HepG2 (cell line): ENCODE data around the gene GP9.

Experiments
- KAT2B ChIP-seq: fragments of 150-350 bp; IDR thresholded peaks from 2 replicates; pipeline ENCODE4 v1.6.1; 2014; ENCODE audit warnings: low read depth, low read length, borderline replicate concordance
- MAFF ChIP-seq: IDR thresholded peaks from 2 replicates; pipeline ENCODE4 v1.6.1; 2011; ENCODE audit warnings: low read depth, low read length, improper control_type of control experiment
- PAWR ChIP-seq: sonication (generic); formaldehyde crosslinking; IDR thresholded peaks from 2 replicates; pipeline ENCODE4 v1.4.0; 2020; ENCODE audit warnings: missing genetic modification reagents, mild to moderate bottlenecking, borderline replicate concordance
- RAD51 ChIP-seq: fragments of 450-650 bp; IDR thresholded peaks from 2 replicates; pipeline ENCODE4 v1.6.1; 2016; ENCODE audit warnings: borderline replicate concordance
- SKI ChIP-seq: fragments of 450-650 bp; IDR thresholded peaks from one replicate; pipeline ENCODE4 v1.6.1; 2018; ENCODE audit warnings: mild to moderate bottlenecking; ENCODE audit not compliant: partially characterized antibody
- ZNF772 ChIP-seq: sonication (generic); formaldehyde crosslinking; IDR thresholded peaks from 2 replicates; pipeline ENCODE4 v1.5.0; 2020; ENCODE audit warnings: mild to moderate bottlenecking, missing genetic modification reagents
- ZSCAN9 ChIP-seq: IDR thresholded peaks from 2 replicates; pipeline ENCODE4 v1.6.1; 2016; ENCODE audit warnings: borderline replicate concordance
- TF ChIP-seq, protein P1 (sequence below): IDR thresholded peaks from 2 replicates; pipeline ENCODE4 v1.6.1; 2012; ENCODE audit warnings: low read length, improper control_type of control experiment
- TF ChIP-seq, protein P2 (sequence below): sonication (generic); formaldehyde crosslinking; IDR thresholded peaks from 2 replicates; pipeline ENCODE4 v1.8.0; 2022; ENCODE audit warnings: mild to moderate bottlenecking, missing genetic modification reagents; ENCODE audit not compliant: insufficient replicate concordance
- TF ChIP-seq, protein P3 (sequence below): sonication (generic); formaldehyde crosslinking; conservative IDR thresholded peaks from 2 replicates; pipeline ENCODE4 v1.8.1; 2023; ENCODE audit warnings: missing genetic modification reagents
- TF ChIP-seq, protein P4 (sequence below): sonication (generic); formaldehyde crosslinking; IDR thresholded peaks from 2 replicates; pipeline ENCODE4 v1.5.0; 2020; ENCODE audit warnings: mild to moderate bottlenecking, missing genetic modification reagents, moderate library complexity
- TF ChIP-seq, protein P5 (sequence below): IDR thresholded peaks from 2 replicates; pipeline ENCODE4 v1.6.1; 2018; ENCODE audit warnings: missing genetic modification reagents, mild to moderate bottlenecking, missing compliant biosample characterization
- TF ChIP-seq, protein P6 (sequence below): sonication (generic); formaldehyde crosslinking; IDR thresholded peaks from 2 replicates; pipeline ENCODE4 v1.4.0; 2020; ENCODE audit warnings: mild to moderate bottlenecking, missing genetic modification reagents, borderline replicate concordance
- TF ChIP-seq, protein P7 (sequence below): sonication (generic); formaldehyde crosslinking; IDR thresholded peaks from 2 replicates; pipeline ENCODE4 v1.4.0; 2020; ENCODE audit warnings: mild to moderate bottlenecking, missing genetic modification reagents

DNA sequence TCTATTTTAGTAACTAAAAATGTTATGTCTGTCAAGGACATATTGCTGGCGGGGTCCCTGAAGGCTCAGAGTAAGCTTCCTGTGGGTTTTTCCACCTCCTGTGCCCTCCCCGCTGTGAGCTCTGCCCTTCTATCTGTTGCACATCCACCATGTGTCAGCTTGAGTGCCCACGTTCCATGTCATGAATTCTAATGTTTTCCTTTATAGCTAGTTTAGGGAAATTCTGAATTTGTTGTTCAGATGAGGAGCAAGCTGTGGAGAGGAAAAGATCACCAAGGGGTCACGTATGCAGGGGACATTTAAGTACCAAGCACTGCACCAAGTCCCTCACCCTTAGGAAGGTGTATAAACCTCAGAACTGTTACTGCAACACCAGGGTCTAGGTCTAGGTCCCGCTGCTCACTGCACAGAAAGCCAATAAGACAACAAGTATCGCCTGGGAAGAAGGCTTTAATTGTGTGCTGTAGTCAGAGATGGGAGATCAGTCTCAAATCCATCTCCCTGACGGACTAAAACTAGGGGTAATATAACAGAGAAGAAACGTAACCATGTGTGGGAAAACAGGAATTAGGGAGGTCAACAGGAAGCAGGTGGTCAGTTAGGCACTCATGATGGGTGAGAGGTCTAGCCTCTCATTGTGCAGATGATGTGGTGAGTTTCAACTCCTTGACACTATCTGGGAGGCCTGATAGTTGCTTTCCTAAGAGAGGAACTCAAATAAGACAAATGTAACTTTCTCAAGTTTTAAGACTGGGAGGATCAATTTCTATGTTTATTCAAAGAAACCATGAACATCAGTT is 9.7 kb downstream of the GP9 start:
- TF ChIP-seq, protein P1, sequence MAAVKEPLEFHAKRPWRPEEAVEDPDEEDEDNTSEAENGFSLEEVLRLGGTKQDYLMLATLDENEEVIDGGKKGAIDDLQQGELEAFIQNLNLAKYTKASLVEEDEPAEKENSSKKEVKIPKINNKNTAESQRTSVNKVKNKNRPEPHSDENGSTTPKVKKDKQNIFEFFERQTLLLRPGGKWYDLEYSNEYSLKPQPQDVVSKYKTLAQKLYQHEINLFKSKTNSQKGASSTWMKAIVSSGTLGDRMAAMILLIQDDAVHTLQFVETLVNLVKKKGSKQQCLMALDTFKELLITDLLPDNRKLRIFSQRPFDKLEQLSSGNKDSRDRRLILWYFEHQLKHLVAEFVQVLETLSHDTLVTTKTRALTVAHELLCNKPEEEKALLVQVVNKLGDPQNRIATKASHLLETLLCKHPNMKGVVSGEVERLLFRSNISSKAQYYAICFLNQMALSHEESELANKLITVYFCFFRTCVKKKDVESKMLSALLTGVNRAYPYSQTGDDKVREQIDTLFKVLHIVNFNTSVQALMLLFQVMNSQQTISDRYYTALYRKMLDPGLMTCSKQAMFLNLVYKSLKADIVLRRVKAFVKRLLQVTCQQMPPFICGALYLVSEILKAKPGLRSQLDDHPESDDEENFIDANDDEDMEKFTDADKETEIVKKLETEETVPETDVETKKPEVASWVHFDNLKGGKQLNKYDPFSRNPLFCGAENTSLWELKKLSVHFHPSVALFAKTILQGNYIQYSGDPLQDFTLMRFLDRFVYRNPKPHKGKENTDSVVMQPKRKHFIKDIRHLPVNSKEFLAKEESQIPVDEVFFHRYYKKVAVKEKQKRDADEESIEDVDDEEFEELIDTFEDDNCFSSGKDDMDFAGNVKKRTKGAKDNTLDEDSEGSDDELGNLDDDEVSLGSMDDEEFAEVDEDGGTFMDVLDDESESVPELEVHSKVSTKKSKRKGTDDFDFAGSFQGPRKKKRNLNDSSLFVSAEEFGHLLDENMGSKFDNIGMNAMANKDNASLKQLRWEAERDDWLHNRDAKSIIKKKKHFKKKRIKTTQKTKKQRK, result no peak
- no peak for TF ChIP-seq MAFF
- no peak for TF ChIP-seq KAT2B
- TF ChIP-seq, protein P2, sequence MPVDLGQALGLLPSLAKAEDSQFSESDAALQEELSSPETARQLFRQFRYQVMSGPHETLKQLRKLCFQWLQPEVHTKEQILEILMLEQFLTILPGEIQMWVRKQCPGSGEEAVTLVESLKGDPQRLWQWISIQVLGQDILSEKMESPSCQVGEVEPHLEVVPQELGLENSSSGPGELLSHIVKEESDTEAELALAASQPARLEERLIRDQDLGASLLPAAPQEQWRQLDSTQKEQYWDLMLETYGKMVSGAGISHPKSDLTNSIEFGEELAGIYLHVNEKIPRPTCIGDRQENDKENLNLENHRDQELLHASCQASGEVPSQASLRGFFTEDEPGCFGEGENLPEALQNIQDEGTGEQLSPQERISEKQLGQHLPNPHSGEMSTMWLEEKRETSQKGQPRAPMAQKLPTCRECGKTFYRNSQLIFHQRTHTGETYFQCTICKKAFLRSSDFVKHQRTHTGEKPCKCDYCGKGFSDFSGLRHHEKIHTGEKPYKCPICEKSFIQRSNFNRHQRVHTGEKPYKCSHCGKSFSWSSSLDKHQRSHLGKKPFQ, result no peak
- TF ChIP-seq, protein P3, sequence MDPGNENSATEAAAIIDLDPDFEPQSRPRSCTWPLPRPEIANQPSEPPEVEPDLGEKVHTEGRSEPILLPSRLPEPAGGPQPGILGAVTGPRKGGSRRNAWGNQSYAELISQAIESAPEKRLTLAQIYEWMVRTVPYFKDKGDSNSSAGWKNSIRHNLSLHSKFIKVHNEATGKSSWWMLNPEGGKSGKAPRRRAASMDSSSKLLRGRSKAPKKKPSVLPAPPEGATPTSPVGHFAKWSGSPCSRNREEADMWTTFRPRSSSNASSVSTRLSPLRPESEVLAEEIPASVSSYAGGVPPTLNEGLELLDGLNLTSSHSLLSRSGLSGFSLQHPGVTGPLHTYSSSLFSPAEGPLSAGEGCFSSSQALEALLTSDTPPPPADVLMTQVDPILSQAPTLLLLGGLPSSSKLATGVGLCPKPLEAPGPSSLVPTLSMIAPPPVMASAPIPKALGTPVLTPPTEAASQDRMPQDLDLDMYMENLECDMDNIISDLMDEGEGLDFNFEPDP (CRISPR knock-in tag), result no peak
- TF ChIP-seq, protein P4, sequence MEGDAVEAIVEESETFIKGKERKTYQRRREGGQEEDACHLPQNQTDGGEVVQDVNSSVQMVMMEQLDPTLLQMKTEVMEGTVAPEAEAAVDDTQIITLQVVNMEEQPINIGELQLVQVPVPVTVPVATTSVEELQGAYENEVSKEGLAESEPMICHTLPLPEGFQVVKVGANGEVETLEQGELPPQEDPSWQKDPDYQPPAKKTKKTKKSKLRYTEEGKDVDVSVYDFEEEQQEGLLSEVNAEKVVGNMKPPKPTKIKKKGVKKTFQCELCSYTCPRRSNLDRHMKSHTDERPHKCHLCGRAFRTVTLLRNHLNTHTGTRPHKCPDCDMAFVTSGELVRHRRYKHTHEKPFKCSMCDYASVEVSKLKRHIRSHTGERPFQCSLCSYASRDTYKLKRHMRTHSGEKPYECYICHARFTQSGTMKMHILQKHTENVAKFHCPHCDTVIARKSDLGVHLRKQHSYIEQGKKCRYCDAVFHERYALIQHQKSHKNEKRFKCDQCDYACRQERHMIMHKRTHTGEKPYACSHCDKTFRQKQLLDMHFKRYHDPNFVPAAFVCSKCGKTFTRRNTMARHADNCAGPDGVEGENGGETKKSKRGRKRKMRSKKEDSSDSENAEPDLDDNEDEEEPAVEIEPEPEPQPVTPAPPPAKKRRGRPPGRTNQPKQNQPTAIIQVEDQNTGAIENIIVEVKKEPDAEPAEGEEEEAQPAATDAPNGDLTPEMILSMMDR, result no peak
- no peak for TF ChIP-seq PAWR (CRISPR knock-in tag)
- no peak for TF ChIP-seq RAD51
- TF ChIP-seq, protein P5, sequence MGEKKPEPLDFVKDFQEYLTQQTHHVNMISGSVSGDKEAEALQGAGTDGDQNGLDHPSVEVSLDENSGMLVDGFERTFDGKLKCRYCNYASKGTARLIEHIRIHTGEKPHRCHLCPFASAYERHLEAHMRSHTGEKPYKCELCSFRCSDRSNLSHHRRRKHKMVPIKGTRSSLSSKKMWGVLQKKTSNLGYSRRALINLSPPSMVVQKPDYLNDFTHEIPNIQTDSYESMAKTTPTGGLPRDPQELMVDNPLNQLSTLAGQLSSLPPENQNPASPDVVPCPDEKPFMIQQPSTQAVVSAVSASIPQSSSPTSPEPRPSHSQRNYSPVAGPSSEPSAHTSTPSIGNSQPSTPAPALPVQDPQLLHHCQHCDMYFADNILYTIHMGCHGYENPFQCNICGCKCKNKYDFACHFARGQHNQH (CRISPR knock-in tag), result no peak
- TF ChIP-seq, protein P6, sequence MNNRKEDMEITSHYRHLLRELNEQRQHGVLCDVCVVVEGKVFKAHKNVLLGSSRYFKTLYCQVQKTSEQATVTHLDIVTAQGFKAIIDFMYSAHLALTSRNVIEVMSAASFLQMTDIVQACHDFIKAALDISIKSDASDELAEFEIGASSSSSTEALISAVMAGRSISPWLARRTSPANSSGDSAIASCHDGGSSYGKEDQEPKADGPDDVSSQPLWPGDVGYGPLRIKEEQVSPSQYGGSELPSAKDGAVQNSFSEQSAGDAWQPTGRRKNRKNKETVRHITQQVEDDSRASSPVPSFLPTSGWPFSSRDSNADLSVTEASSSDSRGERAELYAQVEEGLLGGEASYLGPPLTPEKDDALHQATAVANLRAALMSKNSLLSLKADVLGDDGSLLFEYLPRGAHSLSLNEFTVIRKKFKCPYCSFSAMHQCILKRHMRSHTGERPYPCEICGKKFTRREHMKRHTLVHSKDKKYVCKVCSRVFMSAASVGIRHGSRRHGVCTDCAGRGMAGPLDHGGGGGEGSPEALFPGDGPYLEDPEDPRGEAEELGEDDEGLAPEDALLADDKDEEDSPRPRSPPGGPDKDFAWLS (CRISPR knock-in tag), result no peak
- TF ChIP-seq ZSCAN9 (CRISPR knock-in tag), result no peak
- TF ChIP-seq ZNF772, result no peak
- TF ChIP-seq, protein P7, sequence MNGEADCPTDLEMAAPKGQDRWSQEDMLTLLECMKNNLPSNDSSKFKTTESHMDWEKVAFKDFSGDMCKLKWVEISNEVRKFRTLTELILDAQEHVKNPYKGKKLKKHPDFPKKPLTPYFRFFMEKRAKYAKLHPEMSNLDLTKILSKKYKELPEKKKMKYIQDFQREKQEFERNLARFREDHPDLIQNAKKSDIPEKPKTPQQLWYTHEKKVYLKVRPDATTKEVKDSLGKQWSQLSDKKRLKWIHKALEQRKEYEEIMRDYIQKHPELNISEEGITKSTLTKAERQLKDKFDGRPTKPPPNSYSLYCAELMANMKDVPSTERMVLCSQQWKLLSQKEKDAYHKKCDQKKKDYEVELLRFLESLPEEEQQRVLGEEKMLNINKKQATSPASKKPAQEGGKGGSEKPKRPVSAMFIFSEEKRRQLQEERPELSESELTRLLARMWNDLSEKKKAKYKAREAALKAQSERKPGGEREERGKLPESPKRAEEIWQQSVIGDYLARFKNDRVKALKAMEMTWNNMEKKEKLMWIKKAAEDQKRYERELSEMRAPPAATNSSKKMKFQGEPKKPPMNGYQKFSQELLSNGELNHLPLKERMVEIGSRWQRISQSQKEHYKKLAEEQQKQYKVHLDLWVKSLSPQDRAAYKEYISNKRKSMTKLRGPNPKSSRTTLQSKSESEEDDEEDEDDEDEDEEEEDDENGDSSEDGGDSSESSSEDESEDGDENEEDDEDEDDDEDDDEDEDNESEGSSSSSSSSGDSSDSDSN (CRISPR knock-in tag), result no peak
- no peak for TF ChIP-seq SKI
